Esophagus squamous epithelium (tissue), 4 donors: ENCODE results near the gene CROCC2.

Source experiments
- POLR2A ChIP-seq, 4 donors: fragments of 450-650 bp; IDR thresholded peaks; one replicate each; pipeline ENCODE4 v1.6.1; 2017; ENCODE audit warnings: antibody characterized with exemption in 4 of 4, mild to moderate bottlenecking in 4 of 4, moderate library complexity in 3 of 4
- TF ChIP-seq, protein P1 (sequence below), 6 experiments: fragments of 450-650 bp in 4 of 6; fragments of 200-600 bp in 2 of 6; sonication (generic) in 2 of 6; IDR thresholded peaks; one replicate each; pipeline ENCODE4 v1.5.1; 2016 to 2019; ENCODE audit warnings: antibody characterized with exemption in 6 of 6, mild to moderate bottlenecking in 4 of 6, moderate library complexity in 4 of 6

DNA sequence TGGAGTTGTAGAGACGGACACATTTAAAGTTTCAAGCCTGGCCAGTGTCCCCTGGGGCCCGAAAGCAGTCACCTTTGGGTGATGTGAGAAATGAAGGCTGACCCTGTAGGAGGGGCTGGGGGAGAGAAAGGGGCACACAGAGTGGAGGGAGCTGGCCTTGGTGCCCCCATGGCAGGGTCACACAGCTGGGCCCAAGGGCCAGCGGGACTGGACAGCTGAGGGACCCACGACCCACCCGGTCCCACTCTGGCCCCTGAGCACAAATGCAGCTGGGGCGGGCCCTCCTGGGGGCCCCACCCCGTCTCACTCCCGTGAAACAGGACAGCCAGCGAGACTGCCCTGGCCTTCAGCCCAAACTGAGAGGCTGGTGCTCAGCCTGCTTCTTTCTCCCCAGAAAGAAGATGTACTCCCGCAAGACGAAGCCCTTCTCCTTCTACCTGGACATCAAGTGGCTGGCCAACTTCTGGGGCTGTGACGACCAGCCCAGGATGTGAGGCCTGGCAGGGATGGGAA, 31.4 kb upstream of the CROCC2 start:
- TF ChIP-seq POLR2A (IDR thresholded peaks at IDR 0.05) = no peak
- TF ChIP-seq, protein P1, sequence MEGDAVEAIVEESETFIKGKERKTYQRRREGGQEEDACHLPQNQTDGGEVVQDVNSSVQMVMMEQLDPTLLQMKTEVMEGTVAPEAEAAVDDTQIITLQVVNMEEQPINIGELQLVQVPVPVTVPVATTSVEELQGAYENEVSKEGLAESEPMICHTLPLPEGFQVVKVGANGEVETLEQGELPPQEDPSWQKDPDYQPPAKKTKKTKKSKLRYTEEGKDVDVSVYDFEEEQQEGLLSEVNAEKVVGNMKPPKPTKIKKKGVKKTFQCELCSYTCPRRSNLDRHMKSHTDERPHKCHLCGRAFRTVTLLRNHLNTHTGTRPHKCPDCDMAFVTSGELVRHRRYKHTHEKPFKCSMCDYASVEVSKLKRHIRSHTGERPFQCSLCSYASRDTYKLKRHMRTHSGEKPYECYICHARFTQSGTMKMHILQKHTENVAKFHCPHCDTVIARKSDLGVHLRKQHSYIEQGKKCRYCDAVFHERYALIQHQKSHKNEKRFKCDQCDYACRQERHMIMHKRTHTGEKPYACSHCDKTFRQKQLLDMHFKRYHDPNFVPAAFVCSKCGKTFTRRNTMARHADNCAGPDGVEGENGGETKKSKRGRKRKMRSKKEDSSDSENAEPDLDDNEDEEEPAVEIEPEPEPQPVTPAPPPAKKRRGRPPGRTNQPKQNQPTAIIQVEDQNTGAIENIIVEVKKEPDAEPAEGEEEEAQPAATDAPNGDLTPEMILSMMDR (IDR thresholded peaks at IDR 0.05) = no peak
